Fibroblast of the conjunctiva (primary cell): ENCODE data around the gene IKBKG.
A peak's percentile ranks its signal among the peaks of the same experiment; 100 is the strongest.
"Not testable (repeated sequence)": the region's sequence is repeated elsewhere in the genome, so short reads cannot be mapped to it uniquely, and the experiment has no call there.

Source experiments
- DNase-seq: peaks from one replicate; pipeline ENCODE4 v3.0.0-alpha.2; 2010; ENCODE audit warnings: low read depth

The IKBKG gene

DNA sequence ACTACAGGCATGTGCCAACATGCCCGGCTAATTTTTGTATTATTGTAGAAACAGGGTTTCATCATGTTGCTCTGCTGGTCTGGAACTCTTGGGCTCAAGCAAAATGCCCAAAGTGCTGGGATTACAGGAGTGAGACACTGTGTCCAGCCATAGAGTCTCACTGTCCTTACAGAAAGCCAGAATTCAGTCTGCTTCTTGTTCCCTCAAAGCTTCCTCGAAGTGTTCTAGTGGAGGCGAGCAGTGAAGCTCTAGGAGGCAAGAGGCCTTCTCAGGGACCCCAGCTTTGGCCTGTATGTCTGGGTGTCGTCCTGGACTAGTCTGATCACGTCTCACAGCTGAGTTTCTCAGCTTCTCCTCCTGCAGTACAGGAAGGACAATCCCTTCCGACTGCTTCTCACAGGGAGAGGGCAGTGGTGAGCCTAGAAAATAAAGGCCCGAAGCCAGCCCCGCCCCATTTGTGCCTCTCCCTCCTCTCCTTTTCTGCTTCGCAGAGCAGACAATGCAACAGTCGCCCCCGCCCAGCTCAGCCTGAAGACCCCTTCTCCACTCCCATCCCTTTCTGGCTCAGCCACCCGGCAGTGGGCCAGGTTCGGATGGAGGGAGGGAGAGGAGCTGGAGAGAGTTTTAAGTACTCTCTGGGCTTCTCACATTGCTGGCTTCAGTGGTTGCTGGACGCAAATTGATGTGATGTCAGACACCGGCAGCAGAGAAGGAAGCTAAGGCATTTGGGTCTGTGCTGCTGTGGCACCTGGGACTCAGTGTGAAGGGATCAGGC lies 20.3 kb upstream of the IKBKG start:
- DNase-seq = no peak

DNA sequence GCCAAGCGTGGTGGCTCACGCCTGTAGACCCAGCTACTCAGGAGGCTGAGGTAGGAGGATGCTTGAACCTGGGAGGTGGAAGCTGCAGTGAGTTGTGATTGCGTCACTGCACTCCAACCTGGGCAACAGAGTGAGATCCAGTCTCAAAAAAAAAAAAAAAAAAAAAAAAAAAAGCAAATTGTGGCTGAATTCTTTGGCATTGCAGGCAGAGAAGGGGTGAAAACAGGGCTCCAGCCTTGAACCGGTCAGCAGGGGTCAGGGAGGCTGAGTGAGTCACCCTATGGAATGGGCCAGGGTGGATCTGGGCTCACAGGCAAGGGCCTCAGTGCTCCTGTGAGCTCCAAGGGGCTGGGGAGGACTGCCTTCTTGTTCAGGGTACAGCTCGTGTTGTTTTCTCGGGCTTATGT lies 18.2 kb upstream of the IKBKG start:
- no peak for DNase-seq

DNA sequence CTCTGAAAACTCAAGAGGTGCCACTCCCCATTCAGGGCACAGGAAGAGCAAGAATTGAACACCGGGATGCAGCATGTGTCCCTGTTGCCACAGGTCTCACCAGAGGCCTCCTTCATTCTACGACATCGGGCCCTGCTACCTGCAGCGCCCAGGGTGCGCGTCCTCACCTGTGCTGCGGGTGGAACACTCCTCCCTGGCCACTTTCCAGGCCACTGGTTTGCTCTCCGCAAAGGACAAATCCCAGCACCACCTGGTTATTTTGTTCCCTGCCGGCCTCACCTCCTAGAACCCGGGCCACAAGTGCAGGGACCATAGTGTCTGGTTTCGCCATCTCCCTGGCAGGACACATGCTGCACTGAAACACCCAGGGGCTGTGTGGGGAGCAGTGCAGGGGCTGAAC lies 17.1 kb upstream of the IKBKG start:
- no peak for DNase-seq

DNA sequence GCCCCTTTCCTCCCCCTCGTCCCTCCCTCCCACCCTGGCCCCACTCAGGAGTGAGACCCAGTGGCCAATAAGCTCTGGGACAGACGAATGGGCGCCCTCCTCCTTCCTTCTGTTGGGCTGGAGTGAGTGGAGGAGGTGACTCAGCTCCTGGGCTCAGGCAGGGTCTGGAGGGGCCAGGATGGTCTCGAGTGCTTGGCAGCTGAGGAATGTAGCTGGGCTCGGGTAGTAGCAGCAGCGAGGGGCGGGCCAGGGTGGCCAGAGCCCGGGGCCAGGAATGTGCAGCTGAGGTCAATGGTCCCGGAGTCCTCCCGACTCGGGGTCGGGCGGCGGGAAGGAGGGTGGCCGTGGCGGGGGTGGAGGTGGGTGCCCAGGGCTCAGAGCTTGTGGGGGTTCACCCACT lies 15.8 kb upstream of the IKBKG start:
- no peak for DNase-seq

DNA sequence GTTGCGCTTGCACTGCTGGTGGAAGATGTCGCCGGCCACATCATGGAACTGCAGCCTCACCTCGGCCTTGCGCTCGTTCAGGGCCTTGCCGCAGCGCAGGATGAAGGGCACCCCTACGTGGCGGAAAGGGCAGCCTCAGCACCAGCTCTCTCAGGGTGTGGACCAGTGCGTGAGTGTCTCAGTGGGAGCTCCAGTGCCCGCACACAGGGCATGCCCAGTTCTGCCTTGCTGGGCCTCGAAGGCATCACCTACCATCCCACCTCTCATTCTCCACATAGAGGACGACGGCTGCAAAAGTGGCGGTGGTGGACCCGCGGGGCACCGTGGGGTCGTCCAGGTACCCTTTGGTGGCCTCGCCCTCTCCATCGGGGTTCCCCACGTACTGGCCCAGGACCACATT lies 14.7 kb upstream of the IKBKG start:
- no peak for DNase-seq

DNA sequence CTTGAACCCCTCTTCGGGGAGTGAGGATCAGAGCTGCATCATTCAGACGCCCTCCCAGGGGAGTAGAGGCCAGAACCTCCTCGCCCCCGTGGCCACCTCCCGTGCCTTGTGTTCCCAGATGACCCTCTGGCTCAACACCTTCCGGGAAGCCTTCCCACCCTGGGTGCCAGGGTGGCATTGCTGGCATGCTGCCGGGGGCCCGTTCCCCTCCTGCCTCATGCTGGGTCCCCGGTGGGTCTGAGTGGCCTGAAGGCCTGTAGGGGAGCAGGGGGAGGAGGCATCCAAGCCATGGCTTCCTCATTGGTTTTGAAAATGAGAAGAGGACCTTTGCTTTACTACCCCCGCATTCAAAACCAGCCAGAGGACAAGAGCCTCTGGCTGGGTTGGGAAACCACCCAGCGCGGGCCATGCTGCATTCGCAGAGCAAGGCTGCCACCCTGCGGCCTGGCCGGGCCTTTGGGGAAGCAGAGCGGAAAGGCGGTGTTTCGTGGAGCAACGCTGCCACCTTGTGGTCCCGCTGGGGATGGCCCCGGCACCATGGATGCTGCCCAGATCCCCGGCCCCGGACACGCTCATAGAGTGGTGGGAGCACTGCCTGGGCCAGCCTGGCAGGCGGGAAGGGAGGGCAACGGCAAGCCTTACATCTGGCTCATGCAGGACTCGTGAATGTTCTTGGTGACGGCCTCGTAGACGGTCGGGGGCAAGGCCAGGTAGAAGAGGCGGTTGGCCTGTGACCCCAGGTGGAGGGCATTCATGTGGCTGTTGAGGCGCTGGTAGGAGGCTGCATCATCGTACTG lies 12.7 kb upstream of the IKBKG start:
- DNase-seq = peak; percentile 77

DNA sequence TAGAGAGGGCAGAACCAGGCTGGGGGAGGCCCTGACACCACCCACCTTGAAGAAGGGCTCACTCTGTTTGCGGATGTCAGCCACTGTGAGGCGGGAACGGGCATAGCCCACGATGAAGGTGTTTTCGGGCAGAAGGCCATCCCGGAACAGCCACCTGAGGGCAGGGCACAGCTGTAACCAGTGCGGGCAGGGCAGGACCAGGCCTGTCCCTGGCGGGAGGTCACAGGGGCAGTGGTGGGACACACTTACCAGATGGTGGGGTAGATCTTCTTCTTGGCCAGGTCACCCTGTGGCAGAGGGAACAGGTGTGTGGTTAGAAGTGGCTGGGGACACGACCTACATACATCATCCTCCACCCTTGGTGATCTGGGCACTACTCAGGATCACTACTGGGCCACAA lies 11.5 kb upstream of the IKBKG start:
- DNase-seq = no peak

DNA sequence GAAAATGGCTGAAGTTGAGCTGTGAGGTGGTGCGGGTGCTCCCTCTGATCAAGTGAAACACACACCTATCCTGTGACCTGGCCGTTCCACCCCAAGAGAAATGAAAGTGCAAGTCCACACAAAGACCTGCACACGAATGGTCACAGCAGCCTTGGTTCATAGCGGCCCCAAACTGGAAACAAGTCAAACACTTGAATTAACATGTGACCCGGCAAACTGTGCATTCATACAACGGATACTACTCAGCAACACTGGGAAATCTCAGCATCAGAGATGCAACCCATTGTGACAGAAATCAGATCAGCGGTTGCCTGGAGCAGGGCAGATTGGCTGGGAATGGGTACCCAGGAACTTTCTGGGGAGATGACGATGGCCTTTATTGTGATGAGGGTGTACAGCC lies 8.3 kb upstream of the IKBKG start:
- no peak for DNase-seq

DNA sequence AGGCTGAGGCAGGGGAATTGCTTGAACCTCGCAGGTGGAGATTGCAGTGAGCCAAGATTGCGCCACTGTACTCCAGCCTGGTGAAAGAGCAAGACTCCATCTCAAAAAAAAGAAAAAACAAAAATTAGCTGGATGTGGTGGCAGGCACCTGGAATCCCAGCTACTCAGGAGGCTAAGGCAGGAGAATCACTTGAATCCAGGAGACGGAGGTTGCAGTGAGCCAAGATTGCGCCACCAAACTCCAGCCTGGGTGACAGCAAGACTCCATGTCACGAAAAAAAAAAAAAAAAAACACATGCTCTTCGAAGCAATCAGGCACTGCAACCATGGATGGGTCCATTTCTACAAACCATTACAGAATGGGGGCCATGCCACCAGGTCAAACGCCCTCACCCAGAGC lies 7.1 kb upstream of the IKBKG start:
- DNase-seq = not testable (repeated sequence)

DNA sequence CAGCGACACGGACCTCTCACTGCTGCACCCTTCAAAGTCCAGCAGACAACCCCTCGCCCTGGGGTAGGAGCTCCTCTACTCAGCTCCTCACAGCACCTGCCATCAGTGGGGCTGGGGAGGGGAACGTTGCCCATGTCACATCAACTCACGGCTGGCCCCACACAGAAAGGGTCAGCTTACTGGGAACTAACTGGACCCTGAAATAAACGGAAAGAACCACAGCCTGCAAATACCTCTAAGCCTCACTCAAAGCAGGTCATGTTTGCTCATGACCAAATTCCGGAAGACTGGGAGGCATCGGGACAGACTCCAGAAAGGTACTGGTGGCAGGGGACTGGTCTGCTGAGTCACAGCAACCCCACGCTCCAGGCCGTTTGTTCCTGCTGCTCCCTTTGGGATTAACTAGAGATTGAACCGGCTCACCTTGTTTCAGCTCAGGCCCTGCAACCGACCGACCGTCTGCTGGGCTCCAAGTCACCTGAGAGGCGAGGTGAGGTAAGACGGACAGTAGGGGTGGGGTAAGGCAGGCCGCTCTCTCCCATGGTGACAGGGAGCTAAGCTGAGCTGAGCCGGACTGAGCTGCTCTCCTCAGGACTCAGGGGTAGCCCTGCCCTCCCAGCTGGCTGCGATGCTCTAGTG lies 6.4 kb upstream of the IKBKG start:
- DNase-seq = no peak

DNA sequence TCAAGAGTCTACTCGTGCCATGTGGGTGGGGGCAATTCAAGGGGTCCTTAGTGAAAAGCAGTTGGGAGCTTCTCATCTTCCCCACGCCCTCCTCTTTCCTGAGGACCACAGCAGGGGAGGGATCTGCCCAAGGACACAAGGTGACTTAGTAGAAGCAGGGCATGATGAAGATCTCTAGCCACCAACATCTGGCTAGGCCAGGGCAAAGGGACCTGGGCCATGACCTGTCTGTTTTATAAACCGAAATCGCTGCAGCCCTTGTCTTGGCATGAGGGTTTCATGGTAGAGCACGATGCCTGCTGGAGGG lies 5.9 kb upstream of the IKBKG start:
- DNase-seq = no peak

DNA sequence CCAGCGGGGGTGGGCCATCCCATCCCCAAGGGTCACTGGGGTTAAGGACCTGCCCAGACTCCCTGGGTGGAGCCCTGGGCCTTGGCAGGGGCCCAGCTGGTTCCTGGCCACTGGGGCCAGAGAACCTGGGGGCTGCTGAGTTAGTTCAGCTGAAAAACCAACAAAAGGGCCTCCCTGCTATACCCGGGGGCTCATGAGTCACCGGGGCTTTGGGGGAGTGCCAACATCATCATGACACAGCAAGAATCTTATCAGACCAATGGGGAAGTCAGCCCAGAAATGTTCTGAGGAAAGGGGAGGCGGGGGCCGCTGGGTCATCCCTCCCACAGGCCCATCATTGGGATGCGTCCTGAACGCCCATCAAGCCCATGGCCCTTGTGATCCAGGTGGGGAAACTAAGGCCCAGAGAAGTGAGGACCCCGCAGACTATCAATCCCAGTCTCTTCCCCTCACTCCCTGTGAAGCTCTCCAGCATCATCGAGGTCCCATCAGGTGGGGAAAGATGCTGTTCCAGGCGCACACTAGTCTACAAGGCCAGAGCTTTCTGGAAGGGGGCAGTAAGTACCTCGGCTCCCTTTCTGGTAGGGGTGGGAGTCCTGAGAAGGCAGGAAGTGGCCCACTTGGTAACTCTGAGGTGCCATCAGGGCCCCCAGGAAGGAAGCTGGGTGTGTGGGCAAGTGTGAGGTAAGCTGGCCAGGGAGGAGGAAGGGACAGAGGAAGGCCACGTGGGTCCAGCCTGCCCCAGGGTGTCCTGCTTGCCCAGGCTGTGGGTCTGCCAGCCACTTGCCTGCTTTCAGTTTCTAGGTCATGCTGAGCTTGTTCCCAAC lies 5.3 kb upstream of the IKBKG start:
- DNase-seq = peak; percentile 90

DNA sequence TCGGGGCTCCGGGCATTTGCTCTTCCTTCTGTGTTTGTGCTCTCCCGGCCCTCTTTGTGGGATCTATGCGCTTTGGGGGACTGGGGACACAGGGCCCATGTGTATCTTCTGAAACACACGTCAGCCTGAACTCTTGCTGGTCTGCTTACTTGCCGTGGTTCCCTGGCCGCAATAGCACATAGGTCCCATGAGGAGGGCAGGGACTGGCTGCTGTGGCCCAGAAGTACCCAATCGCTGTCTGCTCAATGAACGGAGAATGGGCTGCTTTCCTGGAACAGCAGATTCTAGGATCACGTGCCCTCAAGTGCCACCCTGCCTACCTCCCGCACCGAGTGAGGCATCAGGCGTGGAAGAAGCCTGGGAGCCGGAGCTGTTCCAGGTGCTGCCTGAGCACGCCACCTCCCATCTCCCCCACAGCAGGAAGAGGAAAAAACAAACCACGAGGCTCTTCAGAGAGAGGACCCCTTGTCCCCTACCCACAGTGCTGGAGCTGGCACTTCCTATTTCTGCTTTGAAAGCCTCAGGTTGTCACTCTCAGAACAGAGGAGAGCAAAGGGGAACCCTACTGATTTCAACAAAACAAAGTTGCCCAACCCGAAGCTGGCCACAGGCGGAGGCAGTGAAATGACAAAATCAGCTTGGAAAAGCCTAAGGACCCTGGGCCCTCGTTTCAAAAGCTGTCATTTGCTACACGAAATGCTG lies 4.5 kb upstream of the IKBKG start:
- DNase-seq = no peak

DNA sequence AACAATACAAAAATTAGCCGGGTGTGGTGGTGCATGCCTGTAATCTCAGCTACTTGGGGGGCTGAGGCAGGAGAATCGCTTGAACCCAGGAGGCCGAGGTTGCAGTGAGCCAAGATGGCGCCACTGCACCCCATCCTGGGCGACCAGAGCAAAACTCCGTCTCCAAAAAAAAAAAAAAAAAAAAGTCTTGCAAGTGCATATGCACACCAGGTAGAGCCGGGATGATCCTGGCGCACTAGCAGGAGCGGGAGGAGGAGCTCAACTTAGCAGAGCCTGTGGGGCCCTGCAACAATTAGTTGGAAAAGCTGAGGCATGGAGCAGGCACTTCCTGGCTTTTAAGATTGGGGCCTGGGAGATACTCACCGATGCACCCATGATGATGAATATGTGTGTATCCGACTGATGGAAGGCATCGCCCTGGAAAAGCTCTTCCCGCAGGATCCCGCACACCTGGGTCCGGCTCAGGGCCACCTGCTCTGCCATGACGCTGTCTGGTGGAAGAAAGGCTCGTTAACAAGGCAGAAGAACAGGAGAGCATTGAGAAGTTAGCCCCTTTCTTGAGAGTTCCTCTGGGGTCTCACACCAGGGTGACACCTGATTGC lies 1.6 kb upstream of the IKBKG start:
- DNase-seq = no peak

DNA sequence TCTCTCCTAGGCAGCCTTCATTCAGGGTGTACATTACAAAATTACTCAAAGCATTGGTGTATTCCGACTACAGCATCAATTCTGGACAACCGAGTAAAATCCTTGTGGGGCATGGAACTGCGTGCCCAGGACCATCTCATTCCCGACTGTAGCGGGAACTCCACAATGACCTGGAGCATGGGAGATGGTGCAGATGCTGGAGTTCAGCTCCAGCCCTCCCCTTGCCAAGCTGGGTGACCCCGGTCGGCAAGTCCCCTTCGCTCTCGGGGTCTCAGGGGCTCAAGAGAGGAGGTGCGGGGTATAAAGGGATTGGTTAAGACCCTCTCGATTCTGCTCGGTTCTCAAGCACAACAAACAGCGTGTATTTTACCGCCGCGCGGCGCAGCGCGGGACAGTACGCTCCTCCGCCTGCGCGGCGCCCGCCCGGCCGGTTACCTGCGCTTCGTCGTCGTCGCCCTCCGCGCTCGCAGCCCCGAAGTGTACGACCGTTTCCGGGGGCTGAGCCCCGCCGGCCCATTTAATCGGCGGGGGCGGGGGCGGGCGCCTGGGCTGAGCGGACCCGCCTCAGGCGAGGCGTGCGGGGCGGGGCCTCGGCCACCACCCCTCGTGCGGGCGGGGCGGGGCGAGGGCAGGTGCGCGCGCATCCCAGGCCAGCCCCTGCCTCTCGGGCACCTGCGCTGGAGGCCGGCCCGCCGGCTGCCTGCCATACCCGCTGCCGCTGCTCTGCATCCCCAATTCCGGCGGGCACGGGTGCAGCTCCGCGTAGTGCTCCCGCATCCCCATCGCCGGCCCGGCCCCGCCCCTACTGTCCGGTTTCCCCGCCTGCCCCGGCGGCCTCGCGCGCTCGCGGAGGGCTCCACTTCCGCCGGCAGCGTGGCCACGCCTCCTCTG lies 821 bp upstream of the IKBKG start, which contains the start of gene G6PD:
Gene G6PD, minus strand, starts transcription at position 493 of the 891 bp plus-strand sequence. CDS start 691 bp downstream, outside the sequence.
- DNase-seq = no peak

DNA sequence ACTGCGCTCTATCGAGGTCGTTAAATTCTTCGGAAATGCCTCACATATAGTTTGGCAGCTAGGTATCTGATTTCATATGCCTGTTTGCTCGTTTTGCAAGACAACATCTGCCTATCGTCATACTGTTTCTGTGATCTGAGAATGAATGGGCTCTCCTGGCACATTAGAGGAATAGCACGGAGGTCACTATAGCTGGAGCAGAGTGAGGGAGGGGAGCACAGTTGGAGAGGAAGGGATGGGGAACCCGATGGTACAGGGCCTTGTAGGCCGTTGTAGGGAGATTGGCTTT lies 552 bp downstream of the IKBKG start:
- DNase-seq = no peak

DNA sequence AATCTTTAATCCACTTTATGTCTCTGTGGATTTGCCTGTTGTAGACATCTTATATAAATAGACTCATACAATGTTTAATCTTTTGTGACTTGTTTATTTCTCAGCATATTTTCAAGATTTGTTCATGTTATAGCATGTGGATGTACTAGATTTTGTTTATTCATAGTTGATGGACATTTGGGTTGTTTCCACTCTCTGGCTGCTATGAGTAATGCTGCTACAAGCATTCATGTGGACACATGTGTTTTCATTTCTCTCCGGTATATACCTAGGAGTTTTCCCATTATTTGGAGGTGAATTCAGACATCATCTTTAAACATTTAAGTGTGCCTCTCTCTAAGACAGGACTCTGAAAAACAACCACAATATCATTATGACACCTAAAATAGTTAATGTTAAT lies 2.3 kb downstream of the IKBKG start:
- DNase-seq = no peak

DNA sequence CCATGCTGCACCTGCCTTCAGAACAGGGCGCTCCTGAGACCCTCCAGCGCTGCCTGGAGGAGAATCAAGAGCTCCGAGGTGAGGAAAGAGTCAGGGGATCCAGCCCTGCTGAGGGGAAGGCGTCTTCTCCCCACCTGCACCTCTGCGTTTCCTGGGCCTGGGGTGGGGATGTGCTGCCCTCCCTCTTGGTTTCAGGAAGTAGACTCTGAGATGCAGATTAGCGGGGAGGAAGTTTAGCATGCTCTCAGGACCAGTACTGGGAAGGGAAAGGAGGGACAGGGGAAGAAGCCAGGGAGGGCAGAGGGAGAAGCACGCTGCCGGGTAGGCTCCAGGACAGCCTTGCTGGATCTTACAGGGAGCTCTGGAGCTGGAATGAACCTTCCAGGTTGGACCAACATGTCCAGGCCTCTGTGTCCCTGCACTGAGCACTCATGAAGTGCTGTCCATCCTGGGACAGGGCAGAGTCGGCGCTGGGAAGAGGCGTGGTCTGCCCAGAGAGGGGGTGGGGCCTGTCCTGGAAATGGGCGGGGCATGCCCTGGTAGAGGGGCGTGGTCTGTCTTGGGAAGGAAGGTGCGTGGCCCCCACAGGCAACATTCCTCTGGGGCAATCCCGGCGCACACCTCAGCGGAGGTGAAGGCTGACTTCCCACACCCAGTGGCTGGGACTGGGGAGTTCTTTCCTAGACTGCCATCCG lies 4.8 kb downstream of the IKBKG start:
- not testable (repeated sequence) for DNase-seq

DNA sequence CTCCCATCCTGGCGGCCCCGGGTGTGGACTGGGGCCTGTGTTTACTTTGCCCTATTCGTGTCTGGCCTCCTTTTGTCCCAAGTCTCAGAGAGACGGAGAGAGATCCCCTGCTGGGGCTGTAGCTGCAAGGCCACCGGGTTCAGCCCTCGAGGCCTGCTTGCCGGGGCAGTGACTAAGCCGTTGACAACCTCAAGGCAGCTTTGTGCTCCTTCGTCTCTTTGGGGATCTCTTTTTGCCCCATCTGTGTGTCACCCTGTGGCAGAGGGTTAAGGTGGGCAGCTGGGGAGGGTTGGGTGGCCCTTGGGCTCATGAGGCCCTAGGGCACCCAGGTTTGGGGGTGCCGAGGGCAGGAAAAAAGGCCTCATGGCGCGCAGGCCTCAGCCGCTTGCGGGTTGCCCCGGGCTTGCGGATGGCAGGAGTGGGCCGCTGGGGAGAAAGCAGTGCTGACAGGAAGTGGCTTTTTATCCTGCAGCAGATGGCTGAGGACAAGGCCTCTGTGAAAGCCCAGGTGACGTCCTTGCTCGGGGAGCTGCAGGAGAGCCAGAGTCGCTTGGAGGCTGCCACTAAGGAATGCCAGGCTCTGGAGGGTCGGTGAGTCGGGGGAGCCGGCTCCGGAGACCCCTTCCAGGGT lies 10.8 kb downstream of the IKBKG start:
- DNase-seq = not testable (repeated sequence)
